Heart right ventricle (tissue), 16 donors: Measurements from ENCODE around the gene ERICH3. TPM values are rescaled to one million over a fixed set of nuclear protein-coding genes. Genes with fewer than 3 reads are reported as not detected.

ENCODE experiments used
- ATAC-seq, 8 donors: fragments of 200-7000 bp; cut with Tn5 transposase; one replicate each; pipeline ENCODE4 v1.9.1; 2020; ENCODE audit warnings: mild to moderate bottlenecking in 8 of 8, moderate library complexity in 8 of 8, moderate number of reproducible peaks in 1 of 8
- DNase-seq, 2 donors: peaks; one replicate each; pipeline ENCODE4 v3.0.0-alpha.2; 2020
- H3K27ac ChIP-seq, 10 donors: fragments of 200-600 bp; sonication (generic) in 2 of 10; one replicate each; pipeline versions ENCODE4 v1.5.0 to v1.8.0; 2020 to 2022; ENCODE audit warnings: mild to moderate bottlenecking in 3 of 10
- H3K27me3 ChIP-seq, 7 donors: fragments of 200-600 bp; one replicate each; pipeline ENCODE4 v1.8.0; 2021 to 2022; ENCODE audit warnings: mild to moderate bottlenecking in 2 of 7
- H3K36me3 ChIP-seq, 9 donors: fragments of 200-600 bp; sonication (generic) in 1 of 9; one replicate each; pipeline versions ENCODE4 v1.5.0 to v1.8.0; 2020 to 2022; ENCODE audit warnings: mild to moderate bottlenecking in 2 of 9
- H3K4me1 ChIP-seq, 9 donors: fragments of 200-600 bp; sonication (generic) in 1 of 9; one replicate each; pipeline versions ENCODE4 v1.5.0 to v1.8.0; 2020 to 2022; ENCODE audit warnings: mild to moderate bottlenecking in 4 of 9
- H3K4me3 ChIP-seq, 10 donors: fragments of 200-600 bp; sonication (generic) in 2 of 10; one replicate each; pipeline versions ENCODE4 v1.5.0 to v1.8.0; 2020 to 2022; ENCODE audit warnings: mild to moderate bottlenecking in 7 of 10, moderate library complexity in 2 of 10
- H3K9me3 ChIP-seq, 11 donors: fragments of 200-600 bp in 10 of 11; sonication (generic) in 2 of 11; one replicate each; pipeline versions ENCODE4 v1.5.0 to v1.8.0; 2013 to 2022; ENCODE audit warnings: mild to moderate bottlenecking in 2 of 11, control low read depth in 1 of 11, moderate library complexity in 1 of 11
- CTCF ChIP-seq, 9 donors: fragments of 200-600 bp; sonication (generic) in 2 of 9; IDR thresholded peaks; one replicate each; pipeline versions ENCODE4 v1.5.0 to v1.8.0; 2021 to 2022; ENCODE audit warnings: antibody characterized with exemption in 9 of 9, mild to moderate bottlenecking in 5 of 9, moderate library complexity in 1 of 9
- WGBS, 2 donors: extraction: QIAGEN DNeasy Blood & Tissue Kit; methylation state at CpG; one replicate each; pipeline ENCODE4 v1.1.7; 2013; ENCODE audit warnings: inconsistent platforms in 1 of 2; 5-methylcytosine and 5-hydroxymethylcytosine counted together
- intact Hi-C, 10 donors: fragments of 100-400 bp; cut with DNase I; formaldehyde crosslinking; loops; one replicate each; pipeline versions ENCODE4 v1.11.1 to v1.14.2; 2022
- polyA plus RNA-seq, 2 donors: library from polyadenylated mRNA; stranded (reverse); fragments of 200-250 nt; gene quantifications; one replicate each; pipeline ENCODE4 v1.2.3, GENCODE V29; 2013
- total RNA-seq, 10 donors: library from RNA; stranded (reverse); fragmentation: NEBNext Ultra II Directional in 3 of 10; extraction: Animal tissue kit (Norgen Biotek cat#: 25700) in 3 of 10; gene quantifications; one replicate each; pipeline versions ENCODE4 v1.2.1 to v1.2.4, GENCODE V29; 2021 to 2023
- donor health status: Arrhythmogenic right ventricular cardiomyopathy.
- donor health status: ischemic (EF 13 %, LVEDD 7.1; RV severe dilation, severe dysfunction).
- donor health status: healthy with polysubstance abuse.
- donor health status: DM: no; HTN: yes; CAD: no.
- donor health status: DM: no; HTN: no; CAD: no.
- donor health status: ischemic (EF 25% LVEDD 6.9; RV normal size, moderate dysfunction).
- donor health status: ischemic (EF 25% LVEDD 5.7; RV mildly dilated, moderate dysfunction).
- donor health status: healthy.
- donor health status: DM: yes; HTN: yes; CAD: no.
- donor health status: Ischemic cardiomyopathy.
- donor health status: ischemic (EF 35%, LVEDD 5.7; RV mildly dilated, moderate dysfunction).
- donor health status: nonischemic (EF 11% LVEDD 7.7; RV severe dilation, severe dysfunction).
- donor health status: DM: yes; HTN: yes; CAD: no.
- donor health status: PGD.
- donor health status: ischemic (EF 29% LVEDD 5.4; RV normal size, mild dysfunction).
- donor health status: nonischemic (EF 23%, LVEDD 6.1; RV moderate dilation, normal function).

Gene ERICH3
- total and polyA plus RNA-seq, 12 donors, result 0.01 to 0.13 (median 0.06) TPM; not detected in 8

- Histone ChIP-seq H3K9me3 (no peaks in the 10 kb centered on the region), H3K4me3 (no peak overlapping the region), H3K4me1 (no peaks in the 10 kb centered on the region), H3K27ac (no peak overlapping the region), H3K36me3 (no peaks in the 10 kb centered on the region), H3K27me3 (peaks cover 0 to 30% (median 13%) of the 10 kb centered on the region in 7 donors)
- no peak for DNase-seq
- intact Hi-C loops, result no loop called here
- no peak for TF ChIP-seq CTCF (IDR thresholded peaks at IDR 0.05)
- ATAC-seq, result no peak
- WGBS, 2 donors, result 59 to 67% methylated on average over 8 of the region's 8 CpGs
Measured at GRCh38 chr1:74571493-74571800, 102.1 kb downstream of the ERICH3 start.

GRCh38 chr1:74570797-74571492 is 102.6 kb downstream of the ERICH3 start:
- WGBS, 2 donors, result 37 to 40% methylated on average over 14 of the region's 14 CpGs
- H3K4me3 ChIP-seq, result no peak overlapping the region
- H3K4me1 ChIP-seq, result no peaks in the 10 kb centered on the region
- intact Hi-C loops, result no loop called here
- H3K9me3 ChIP-seq, result no peaks in the 10 kb centered on the region
- ATAC-seq, result no peak
- TF ChIP-seq CTCF (IDR thresholded peaks at IDR 0.05), result no peak
- no peak for DNase-seq
- H3K36me3 ChIP-seq, result no peaks in the 10 kb centered on the region
- no peak overlapping the region for H3K27ac ChIP-seq
- peaks cover 0 to 30% (median 13%) of the 10 kb centered on the region in 7 donors for H3K27me3 ChIP-seq

GRCh38 chr1:74549932-74550331 is 123.7 kb downstream of the ERICH3 start:
- WGBS, 2 donors, result 89 to 93% methylated on average over 2 of the region's 2 CpGs
- ATAC-seq (no peak), DNase-seq (no peak)
- no peak overlapping the region for H3K27ac ChIP-seq
- TF ChIP-seq CTCF (IDR thresholded peaks at IDR 0.05), result no peak
- no peaks in the 10 kb centered on the region for H3K36me3 ChIP-seq
- intact Hi-C loops, result no loop called here
- H3K9me3 ChIP-seq, result no peaks in the 10 kb centered on the region
- H3K27me3 ChIP-seq, result no peaks in the 10 kb centered on the region
- no peaks in the 10 kb centered on the region for H3K4me1 ChIP-seq
- H3K4me3 ChIP-seq, result no peak overlapping the region

GRCh38 chr1:74548961-74549750 is 124.4 kb downstream of the ERICH3 start:
- DNase-seq (no peak), ATAC-seq (no peak)
- Histone ChIP-seq H3K4me3 (no peak overlapping the region), H3K4me1 (no peaks in the 10 kb centered on the region), H3K36me3 (peaks cover 0 to 5% (median 0%) of the 10 kb centered on the region in 9 donors), H3K27me3 (no peaks in the 10 kb centered on the region), H3K9me3 (no peaks in the 10 kb centered on the region), H3K27ac (no peak overlapping the region)
- no peak for TF ChIP-seq CTCF (IDR thresholded peaks at IDR 0.05)
- WGBS, 2 donors, result 71 to 75% methylated on average over 4 of the region's 4 CpGs
- intact Hi-C loops, result no loop called here
